Occipital lobe (tissue), 2 donors: ENCODE measurements around the gene TAPT1. TPM values are rescaled to one million over a fixed set of nuclear protein-coding genes. Genes with fewer than 3 reads are reported as not detected.

Experiments
- DNase-seq: peaks from one replicate; lab custom pipeline; 2025; lab: John Stamatoyannopoulos, UW
- total RNA-seq: library from RNA; depleted of rRNA; stranded (reverse); fragments of >200 nt; gene quantifications from one replicate; pipeline ENCODE4 v1.2.3, GENCODE V29; 2014

Gene TAPT1
- total RNA-seq, 1 donor from 2014 or later = 62.7 TPM

GRCh38 chr4:16139066-16139945, 87.0 kb downstream of the TAPT1 start:
- DNase-seq = no peak

- DNase-seq = no peak
Measured at GRCh38 chr4:16136827-16137226, 89.4 kb downstream of the TAPT1 start.

GRCh38 chr4:16136311-16136710, 90.0 kb downstream of the TAPT1 start:
- no peak for DNase-seq

GRCh38 chr4:16133406-16133805, 92.9 kb downstream of the TAPT1 start:
- no peak for DNase-seq

GRCh38 chr4:16131293-16131692, 95.0 kb downstream of the TAPT1 start:
- DNase-seq = no peak

- DNase-seq = no peak
Measured at GRCh38 chr4:16129336-16129735, 96.9 kb downstream of the TAPT1 start.

GRCh38 chr4:16126714-16127113, 99.6 kb downstream of the TAPT1 start:
- no peak for DNase-seq

- DNase-seq = no peak
Measured at GRCh38 chr4:16125571-16126445, 100.5 kb downstream of the TAPT1 start.

GRCh38 chr4:16124232-16124631, 102.0 kb downstream of the TAPT1 start:
- DNase-seq = no peak

- no peak for DNase-seq
Measured at GRCh38 chr4:16123356-16124084, 102.8 kb downstream of the TAPT1 start.

GRCh38 chr4:16122784-16123183, 103.5 kb downstream of the TAPT1 start:
- no peak for DNase-seq

GRCh38 chr4:16122308-16122711, 104.0 kb downstream of the TAPT1 start:
- no peak for DNase-seq

GRCh38 chr4:16120720-16121119, 105.6 kb downstream of the TAPT1 start:
- no peak for DNase-seq

- DNase-seq = no peak
Measured at GRCh38 chr4:16119981-16120380, 106.3 kb downstream of the TAPT1 start.

- no peak for DNase-seq
Measured at GRCh38 chr4:16118090-16118489, 108.2 kb downstream of the TAPT1 start.

- no peak for DNase-seq
Measured at GRCh38 chr4:16117164-16117563, 109.1 kb downstream of the TAPT1 start.

- no peak for DNase-seq
Measured at GRCh38 chr4:16116493-16116990, 109.7 kb downstream of the TAPT1 start.

GRCh38 chr4:16116019-16116418, 110.3 kb downstream of the TAPT1 start:
- DNase-seq = no peak

GRCh38 chr4:16114546-16114945, 111.7 kb downstream of the TAPT1 start:
- no peak for DNase-seq

GRCh38 chr4:16113741-16114140, 112.5 kb downstream of the TAPT1 start:
- no peak for DNase-seq

GRCh38 chr4:16111533-16111932, 114.7 kb downstream of the TAPT1 start:
- DNase-seq = no peak
